Measurements from ENCODE around the gene RAPGEF2.
"Not testable (repeated sequence)": the region's sequence is repeated elsewhere in the genome, so short reads cannot be mapped to it uniquely, and the experiment has no call there.

RAPGEF2 gene

GRCh38 chr4:159101988-159102621 is 774 bp upstream of the RAPGEF2 start:
- no peak for DNase-seq

- DNase-seq, result no peak
Measured at GRCh38 chr4:159103384-159103990, 608 bp downstream of the RAPGEF2 start.

- DNase-seq, result no peak
Measured at GRCh38 chr4:159104694-159105414, 2.0 kb downstream of the RAPGEF2 start.

GRCh38 chr4:159105761-159106243 is 2.9 kb downstream of the RAPGEF2 start:
- no peak for DNase-seq

GRCh38 chr4:159106636-159107035 is 3.8 kb downstream of the RAPGEF2 start:
- DNase-seq, result no peak

GRCh38 chr4:159107203-159107925 is 4.5 kb downstream of the RAPGEF2 start:
- no peak for DNase-seq

- no peak for DNase-seq
Measured at GRCh38 chr4:159108124-159108523, 5.2 kb downstream of the RAPGEF2 start.

DNA sequence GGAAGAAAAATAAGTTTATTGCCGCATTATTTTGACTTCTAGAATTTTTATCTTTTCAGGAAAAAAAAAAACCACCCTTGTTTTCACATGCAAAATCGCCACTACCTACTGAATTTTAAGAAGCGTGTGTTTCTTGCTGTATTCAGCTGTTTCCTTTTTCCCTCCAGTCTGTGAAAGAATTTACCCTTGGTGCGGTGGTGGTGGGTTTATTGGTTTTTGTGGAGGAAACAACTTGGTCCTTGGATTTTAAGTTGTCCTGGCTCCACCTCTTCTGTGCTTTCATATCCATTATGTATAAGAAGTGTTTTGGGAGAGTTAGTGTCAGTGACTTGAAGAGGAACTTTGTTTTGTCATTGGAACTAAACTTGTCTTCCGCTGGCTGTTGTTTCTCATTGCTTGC is 8.1 kb downstream of the RAPGEF2 start:
- DNase-seq, result no peak

- no peak for DNase-seq
Measured at GRCh38 chr4:159111416-159111815, 8.5 kb downstream of the RAPGEF2 start.

GRCh38 chr4:159113366-159113765 is 10.5 kb downstream of the RAPGEF2 start:
- not testable (repeated sequence) for DNase-seq

- not testable (repeated sequence) for DNase-seq
Measured at GRCh38 chr4:159116098-159116497, 13.2 kb downstream of the RAPGEF2 start.

DNA sequence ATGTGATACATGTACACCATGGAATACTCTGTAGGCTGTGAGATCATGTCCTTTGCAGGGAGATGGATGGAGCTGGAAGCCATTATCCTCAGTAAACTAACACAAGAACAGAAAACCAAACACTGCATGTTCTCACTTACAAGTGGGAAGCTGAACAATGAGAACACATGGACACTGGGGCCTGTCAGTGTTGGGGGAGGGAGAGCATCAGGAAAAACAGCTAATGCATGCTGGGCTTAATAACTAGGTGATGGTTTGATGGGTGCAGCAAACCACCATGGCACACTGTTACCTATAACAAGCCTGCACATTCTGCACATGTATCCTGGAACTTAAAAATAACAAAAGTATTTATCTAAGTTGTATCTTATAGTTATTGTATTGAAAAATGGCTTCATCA is 13.8 kb downstream of the RAPGEF2 start:
- DNase-seq, result not testable (repeated sequence)

GRCh38 chr4:159117564-159117963 is 14.7 kb downstream of the RAPGEF2 start:
- DNase-seq, result no peak

DNA sequence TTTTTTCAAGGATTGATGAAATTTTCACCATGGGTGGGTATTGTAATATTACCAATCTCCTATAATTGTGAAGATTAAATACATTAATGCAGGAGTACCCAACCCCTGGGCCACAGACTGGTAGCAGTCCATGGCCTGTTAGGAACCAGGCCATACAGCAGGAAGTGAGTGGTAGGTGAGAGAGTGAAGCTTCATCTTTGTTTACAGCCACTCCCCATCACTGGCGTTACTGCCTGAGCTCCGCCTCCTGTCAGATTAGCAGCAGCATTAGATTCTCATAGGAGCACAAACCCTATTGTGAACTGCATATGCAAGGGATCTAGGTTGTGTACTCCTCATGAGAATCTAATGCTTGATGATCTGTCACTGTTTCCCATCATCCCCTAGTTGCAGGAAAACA is 15.1 kb downstream of the RAPGEF2 start:
- no peak for DNase-seq

- DNase-seq, result no peak
Measured at GRCh38 chr4:159121371-159121770, 18.5 kb downstream of the RAPGEF2 start.

- no peak for DNase-seq
Measured at GRCh38 chr4:159126716-159127115, 23.8 kb downstream of the RAPGEF2 start.

- no peak for DNase-seq
Measured at GRCh38 chr4:159127745-159128518, 25.1 kb downstream of the RAPGEF2 start.

DNA sequence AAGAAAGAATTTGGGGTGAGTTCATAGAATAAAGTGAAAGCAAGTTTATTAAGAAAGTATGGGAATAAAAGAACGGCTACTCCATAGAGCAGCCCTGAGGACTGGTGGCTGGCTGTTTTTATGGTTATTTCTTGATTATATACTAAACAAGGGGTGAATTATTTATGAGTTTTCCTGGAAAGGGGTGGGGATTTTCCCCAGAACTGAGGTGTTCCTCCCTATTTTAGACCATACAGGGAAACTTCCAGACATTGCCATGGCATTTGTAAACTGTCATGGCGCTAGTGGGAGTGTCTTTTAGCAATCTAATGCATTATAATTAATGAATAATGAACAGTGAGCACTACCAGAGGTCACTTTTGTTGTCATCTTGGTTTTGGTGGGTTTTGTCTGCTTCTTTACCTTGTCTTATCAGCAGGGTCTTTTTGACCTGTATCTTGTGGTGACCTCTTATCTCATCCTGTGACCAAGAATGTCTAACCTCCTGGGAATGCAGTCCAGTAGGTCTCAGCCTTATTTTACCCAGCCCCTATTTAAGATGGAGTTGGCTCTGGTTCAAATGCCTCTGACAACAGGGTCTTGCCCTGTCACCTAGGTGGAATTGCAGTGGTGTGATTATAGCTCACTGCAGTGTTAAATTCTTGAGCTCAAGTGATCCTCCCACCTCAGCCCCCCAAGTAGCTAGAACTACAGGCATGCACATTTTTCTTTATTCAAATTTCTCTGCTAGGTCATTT is 27.1 kb downstream of the RAPGEF2 start:
- no peak for DNase-seq

DNA sequence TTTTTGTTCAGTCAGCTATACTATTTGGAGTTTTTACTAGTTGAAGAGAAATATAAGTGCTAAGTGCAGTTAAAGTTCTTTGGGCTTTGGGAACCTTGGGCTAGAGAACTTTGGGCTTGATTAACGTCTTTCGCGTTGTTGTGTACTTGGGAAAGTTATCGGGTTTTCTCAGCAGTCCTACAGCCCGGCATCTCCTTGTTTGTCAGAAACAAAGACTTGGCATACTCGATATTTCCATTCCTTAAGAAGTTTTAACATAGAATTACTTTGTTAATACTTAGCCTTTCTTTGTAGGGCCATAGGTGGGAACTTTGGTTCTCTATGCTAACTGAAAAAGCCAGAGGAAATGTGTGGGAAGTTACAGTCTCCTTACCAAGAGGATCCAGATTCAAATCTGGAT is 28.7 kb downstream of the RAPGEF2 start:
- no peak for DNase-seq

GRCh38 chr4:159134429-159134828 is 31.6 kb downstream of the RAPGEF2 start:
- DNase-seq, result no peak

- DNase-seq, result no peak
Measured at GRCh38 chr4:159137176-159137575, 34.3 kb downstream of the RAPGEF2 start.

- DNase-seq, result no peak
Measured at GRCh38 chr4:159138436-159138835, 35.6 kb downstream of the RAPGEF2 start.
